SK-N-SH treated with all-trans-retinoic acid at 6 μM for 48 hours (cell line): ENCODE data around the gene STX18.
"Not testable (repeated sequence)": the region's sequence is repeated elsewhere in the genome, so short reads cannot be mapped to it uniquely, and the experiment has no call there.

ENCODE experiments used
- ATAC-seq: fragments of 200-7000 bp; cut with Tn5 transposase; 3 replicates; pipeline ENCODE4 v1.9.1; 2020; ENCODE audit warnings: mild to moderate bottlenecking, moderate library complexity
- BACH2 ChIP-seq: fragments of 250-450 bp; sonication (Bioruptor Pico); IDR thresholded peaks from 2 replicates; pipeline ENCODE4 v1.9.0; 2021; ENCODE audit warnings: mild to moderate bottlenecking, borderline replicate concordance
- CSRNP3 ChIP-seq: fragments of 250-450 bp; sonication (Bioruptor Pico); IDR thresholded peaks from 2 replicates; pipeline ENCODE4 v1.5.1; 2021; ENCODE audit warnings: mild to moderate bottlenecking, moderate library complexity
- ESRRG ChIP-seq: fragments of 250-450 bp; sonication (Bioruptor Pico); IDR thresholded peaks from 2 replicates; pipeline ENCODE4 v1.6.1; 2021; ENCODE audit warnings: mild to moderate bottlenecking
- GLIS3 ChIP-seq: fragments of 250-450 bp; sonication (Bioruptor Pico); IDR thresholded peaks from 2 replicates; pipeline ENCODE4 v1.5.0; 2020; ENCODE audit warnings: mild to moderate bottlenecking, moderate library complexity
- ISL1 ChIP-seq: fragments of 250-450 bp; sonication (Bioruptor Pico); IDR thresholded peaks from 2 replicates; pipeline ENCODE4 v2.1.2; 2022; ENCODE audit warnings: mild to moderate bottlenecking, moderate library complexity
- OSR1 ChIP-seq: fragments of 250-450 bp; sonication (Bioruptor Pico); IDR thresholded peaks from 2 replicates; pipeline ENCODE4 v1.8.0; 2022; ENCODE audit warnings: moderate library complexity, mild to moderate bottlenecking, inconsistent platforms
- PATZ1 ChIP-seq: fragments of 250-450 bp; sonication (Bioruptor Pico); IDR thresholded peaks from 2 replicates; pipeline ENCODE4 v1.8.0; 2020; ENCODE audit warnings: mild to moderate bottlenecking, moderate library complexity, borderline replicate concordance
- PPARA ChIP-seq: fragments of 250-450 bp; sonication (Bioruptor Pico); IDR thresholded peaks from 2 replicates; pipeline ENCODE4 v1.5.0; 2020; ENCODE audit warnings: mild to moderate bottlenecking, borderline replicate concordance
- RARB ChIP-seq: fragments of 250-450 bp; sonication (Bioruptor Pico); IDR thresholded peaks from 2 replicates; pipeline ENCODE4 v1.8.0; 2021; ENCODE audit warnings: mild to moderate bottlenecking, moderate library complexity
- SNAI2 ChIP-seq: fragments of 250-450 bp; sonication (Bioruptor Pico); IDR thresholded peaks from 2 replicates; pipeline ENCODE4 v1.5.0; 2020; ENCODE audit warnings: mild to moderate bottlenecking, moderate library complexity
- TCF4 ChIP-seq: fragments of 250-450 bp; sonication (Bioruptor Pico); IDR thresholded peaks from 2 replicates; pipeline ENCODE4 v1.8.0; 2021; ENCODE audit warnings: mild to moderate bottlenecking, moderate library complexity, borderline replicate concordance
- TOX ChIP-seq: fragments of 250-450 bp; sonication (Bioruptor Pico); IDR thresholded peaks from 2 replicates; pipeline ENCODE4 v1.8.0; 2021; ENCODE audit warnings: mild to moderate bottlenecking, moderate library complexity, borderline replicate concordance
- TSHZ2 ChIP-seq: fragments of 250-450 bp; sonication (Bioruptor Pico); IDR thresholded peaks from 2 replicates; pipeline ENCODE4 v1.5.0; 2020; ENCODE audit warnings: mild to moderate bottlenecking, moderate library complexity
- ZFP3 ChIP-seq: fragments of 250-450 bp; sonication (Bioruptor Pico); IDR thresholded peaks from 2 replicates; pipeline ENCODE4 v1.5.0; 2020; ENCODE audit warnings: mild to moderate bottlenecking, moderate library complexity
- ZNF70 ChIP-seq: fragments of 450-650 bp; formaldehyde crosslinking; IDR thresholded peaks from 2 replicates; pipeline ENCODE4 v1.5.0; 2020; ENCODE audit warnings: mild to moderate bottlenecking, moderate library complexity
- ZNF8 ChIP-seq: fragments of 450-650 bp; formaldehyde crosslinking; IDR thresholded peaks from 2 replicates; pipeline ENCODE4 v1.5.0; 2020; ENCODE audit warnings: mild to moderate bottlenecking, moderate library complexity

The STX18 gene

GRCh38 chr4:4472344-4472958 is 69.4 kb downstream of the STX18 start (continued):
- TF ChIP-seq PATZ1 (CRISPR knock-in tag) (no peak), ISL1 (CRISPR knock-in tag) (no peak), TOX (CRISPR knock-in tag) (no peak), TCF4 (no peak), GLIS3 (CRISPR knock-in tag) (no peak)

- no peak for ATAC-seq
- no peak for TF ChIP-seq TOX (CRISPR knock-in tag)
- no peak for TF ChIP-seq TSHZ2 (CRISPR knock-in tag)
- TF ChIP-seq GLIS3 (CRISPR knock-in tag): no peak
- no peak for TF ChIP-seq PPARA (CRISPR knock-in tag)
- no peak for TF ChIP-seq ESRRG (CRISPR knock-in tag)
- TF ChIP-seq CSRNP3 (CRISPR knock-in tag): no peak
- no peak for TF ChIP-seq SNAI2 (CRISPR knock-in tag)
- no peak for TF ChIP-seq ZNF8
Observed at GRCh38 chr4:4471195-4471594, 70.7 kb downstream of the STX18 start.

- no peak for ATAC-seq
- TF ChIP-seq SNAI2 (CRISPR knock-in tag) (no peak), TSHZ2 (CRISPR knock-in tag) (no peak), CSRNP3 (CRISPR knock-in tag) (no peak), ZNF70 (CRISPR knock-in tag) (no peak), RARB (no peak), ESRRG (CRISPR knock-in tag) (no peak), PPARA (CRISPR knock-in tag) (no peak), TCF4 (no peak), GLIS3 (CRISPR knock-in tag) (no peak)
Observed at GRCh38 chr4:4470208-4470607, 71.6 kb downstream of the STX18 start.

- ATAC-seq: not testable (repeated sequence)
Observed at GRCh38 chr4:4465238-4465637, 76.6 kb downstream of the STX18 start.

GRCh38 chr4:4462970-4463369 is 78.9 kb downstream of the STX18 start:
- ATAC-seq: no peak
- TF ChIP-seq TOX (CRISPR knock-in tag): no peak
- no peak for TF ChIP-seq ISL1 (CRISPR knock-in tag)
- no peak for TF ChIP-seq SNAI2 (CRISPR knock-in tag)
- TF ChIP-seq ZNF70 (CRISPR knock-in tag): no peak
- no peak for TF ChIP-seq ZNF8
- no peak for TF ChIP-seq RARB
- TF ChIP-seq ZFP3 (CRISPR knock-in tag): no peak
- TF ChIP-seq PPARA (CRISPR knock-in tag): no peak
- TF ChIP-seq TSHZ2 (CRISPR knock-in tag): no peak
- no peak for TF ChIP-seq BACH2
- no peak for TF ChIP-seq TCF4
- no peak for TF ChIP-seq OSR1 (CRISPR knock-in tag)
